ENCODE results near the gene CDH6. TPM values are rescaled to one million over a fixed set of nuclear protein-coding genes. Genes with fewer than 3 reads are reported as not detected.
A peak's percentile ranks its signal among the peaks of the same experiment; 100 is the strongest.

The CDH6 gene
- total RNA-seq, 1 donor from 2014 or later: 17.9 TPM

- H3K4me1 Mint-ChIP-seq: no peaks in the 10 kb centered on the region
- TF ChIP-seq CTCF (IDR thresholded peaks at IDR 0.05): no peak
- TF ChIP-seq EZH2 (IDR thresholded peaks at IDR 0.05): no peak
- no peak for TF ChIP-seq EZH2phosphoT487 (IDR thresholded peaks at IDR 0.05)
- H3K27me3 Mint-ChIP-seq (ENCODE audit: insufficient read depth, low read depth): peaks cover 2% of the 10 kb centered on the region
- no peak overlapping the region for H3K4me3 ChIP-seq
- H3K4me3 Mint-ChIP-seq: peak overlapping the region; percentile 4
- H3K27me3 ChIP-seq: no peaks in the 10 kb centered on the region
- no peaks in the 10 kb centered on the region for H4K20me1 ChIP-seq (ENCODE audit: low read depth)
- H3K36me3 ChIP-seq: peaks cover 6% of the 10 kb centered on the region
- H3F3A ChIP-seq (ENCODE audit: low read depth): peaks cover under 1% of the 10 kb centered on the region
- no peak overlapping the region for H3K4me2 ChIP-seq
- H3K9me3 ChIP-seq (ENCODE audit: low read depth): peaks cover 5% of the 10 kb centered on the region
- DNase-seq (ENCODE audit: low spot score): no peak
- no peak overlapping the region for H3K27ac Mint-ChIP-seq
- peaks cover 59% of the 10 kb centered on the region for H3K36me3 Mint-ChIP-seq
- H3K79me2 ChIP-seq (ENCODE audit: low read depth): no peaks in the 10 kb centered on the region
- H2AFZ ChIP-seq (replicated peaks): no peak overlapping the region
- peaks cover 9% of the 10 kb centered on the region for H3K4me1 ChIP-seq
- H3K9me3 Mint-ChIP-seq: peaks cover 12% of the 10 kb centered on the region
- no peak overlapping the region for H3K27ac ChIP-seq
- no peak overlapping the region for H3K9ac ChIP-seq
Measured at GRCh38 chr5:31250201-31250600, 56.7 kb downstream of the CDH6 start.

GRCh38 chr5:31251032-31251431, 57.5 kb downstream of the CDH6 start:
- Histone ChIP-seq H2AFZ (replicated peaks) (no peak overlapping the region), H3K9me3 (ENCODE audit: low read depth) (peaks cover 5% of the 10 kb centered on the region), H3K9ac (no peak overlapping the region), H3K4me2 (no peak overlapping the region), H3K4me3 (no peak overlapping the region), H4K20me1 (ENCODE audit: low read depth) (no peaks in the 10 kb centered on the region), H3K36me3 (peaks cover 6% of the 10 kb centered on the region), H3K27ac (no peak overlapping the region), H3K4me1 (peaks cover 17% of the 10 kb centered on the region), H3K79me2 (ENCODE audit: low read depth) (no peaks in the 10 kb centered on the region), H3K27me3 (no peaks in the 10 kb centered on the region), H3F3A (ENCODE audit: low read depth) (peaks cover 8% of the 10 kb centered on the region)
- H3K4me3 Mint-ChIP-seq: no peak overlapping the region
- H3K9me3 Mint-ChIP-seq: peaks cover 12% of the 10 kb centered on the region
- no peak for DNase-seq (ENCODE audit: low spot score)
- no peak overlapping the region for H3K27ac Mint-ChIP-seq
- H3K4me1 Mint-ChIP-seq: no peaks in the 10 kb centered on the region
- H3K36me3 Mint-ChIP-seq: peaks cover 61% of the 10 kb centered on the region
- H3K27me3 Mint-ChIP-seq (ENCODE audit: insufficient read depth, low read depth): peaks cover 2% of the 10 kb centered on the region
- peak; percentile 6 for TF ChIP-seq CTCF (IDR thresholded peaks at IDR 0.05)
- no peak for TF ChIP-seq EZH2phosphoT487 (IDR thresholded peaks at IDR 0.05)
- no peak for TF ChIP-seq EZH2 (IDR thresholded peaks at IDR 0.05)

- H3K4me1 Mint-ChIP-seq: no peaks in the 10 kb centered on the region
- H4K20me1 ChIP-seq (ENCODE audit: low read depth): no peaks in the 10 kb centered on the region
- H3K36me3 Mint-ChIP-seq: peaks cover 66% of the 10 kb centered on the region
Measured at GRCh38 chr5:31255041-31255440, 61.6 kb downstream of the CDH6 start.

More at GRCh38 chr5:31255041-31255440, 61.6 kb downstream of the CDH6 start:
- H3K9me3 ChIP-seq (ENCODE audit: low read depth): peaks cover 5% of the 10 kb centered on the region
- Mint-ChIP-seq H3K27ac (no peak overlapping the region), H3K27me3 (ENCODE audit: insufficient read depth, low read depth) (peaks cover 4% of the 10 kb centered on the region), H3K9me3 (peaks cover 20% of the 10 kb centered on the region), H3K4me3 (no peak overlapping the region)
- H3K27me3 ChIP-seq: no peaks in the 10 kb centered on the region
- peaks cover 6% of the 10 kb centered on the region for H3K36me3 ChIP-seq
- H3K4me1 ChIP-seq: peaks cover 35% of the 10 kb centered on the region
- no peaks in the 10 kb centered on the region for H3K79me2 ChIP-seq (ENCODE audit: low read depth)
- H3K4me2 ChIP-seq: peak overlapping the region; percentile 59
- H3F3A ChIP-seq (ENCODE audit: low read depth): peaks cover 17% of the 10 kb centered on the region
- peak overlapping the region; percentile 9 for H3K27ac ChIP-seq
- TF ChIP-seq CTCF (IDR thresholded peaks at IDR 0.05) (no peak), EZH2phosphoT487 (IDR thresholded peaks at IDR 0.05) (no peak), EZH2 (IDR thresholded peaks at IDR 0.05) (no peak)
- H3K9ac ChIP-seq: no peak overlapping the region
- H3K4me3 ChIP-seq: no peak overlapping the region
- H2AFZ ChIP-seq (replicated peaks): no peak overlapping the region
- DNase-seq (ENCODE audit: low spot score): peak; percentile 68
